Measurements from ENCODE around the gene ANKRD11. TPM values are rescaled to one million over a fixed set of nuclear protein-coding genes. Genes with fewer than 3 reads are reported as not detected.
"Not testable (repeated sequence)": the region's sequence is repeated elsewhere in the genome, so short reads cannot be mapped to it uniquely, and the experiment has no call there.

ANKRD11 gene
- total RNA-seq, 2 experiments from 2014 or later: 199 to 208 TPM

DNA sequence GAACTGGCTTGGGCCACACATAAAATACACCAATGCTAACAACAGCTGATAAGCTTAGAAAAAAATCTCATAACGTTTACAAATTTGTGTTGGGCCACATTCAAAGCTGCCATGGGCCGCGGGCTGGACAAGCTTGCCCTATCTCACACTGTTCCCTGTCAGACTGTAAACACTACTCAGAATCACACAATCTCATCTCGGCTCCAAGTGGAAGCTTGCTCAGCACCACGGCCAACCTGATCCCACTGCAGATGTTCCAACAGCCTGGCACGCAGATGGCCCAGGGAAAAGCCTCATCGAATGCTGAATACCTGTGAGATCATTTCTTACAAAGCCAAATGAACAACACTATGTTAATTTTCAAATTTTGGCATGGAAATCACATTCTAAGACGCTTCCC lies 125.8 kb downstream of the ANKRD11 start:
- CTCF ChIA-PET: no interaction called here
- peaks cover 94% of the 10 kb centered on the region for H3K4me1 Mint-ChIP-seq
- H3K27ac Mint-ChIP-seq: peak overlapping the region; percentile 83
- H3K4me3 Mint-ChIP-seq: no peak overlapping the region
- H3K36me3 Mint-ChIP-seq (ENCODE audit: low read depth): peaks cover 37% of the 10 kb centered on the region
- no peaks in the 10 kb centered on the region for H3K9me3 Mint-ChIP-seq
- DNase-seq: no peak
- POLR2A ChIA-PET: interaction anchor here (1.5 to 1.8 kb wide), 2 partner anchors 29 to 126 kb away, joined by 3 to 7 read pairs; partner anchors contain the start of gene ANKRD11
- no peaks in the 10 kb centered on the region for H3K27me3 Mint-ChIP-seq

DNA sequence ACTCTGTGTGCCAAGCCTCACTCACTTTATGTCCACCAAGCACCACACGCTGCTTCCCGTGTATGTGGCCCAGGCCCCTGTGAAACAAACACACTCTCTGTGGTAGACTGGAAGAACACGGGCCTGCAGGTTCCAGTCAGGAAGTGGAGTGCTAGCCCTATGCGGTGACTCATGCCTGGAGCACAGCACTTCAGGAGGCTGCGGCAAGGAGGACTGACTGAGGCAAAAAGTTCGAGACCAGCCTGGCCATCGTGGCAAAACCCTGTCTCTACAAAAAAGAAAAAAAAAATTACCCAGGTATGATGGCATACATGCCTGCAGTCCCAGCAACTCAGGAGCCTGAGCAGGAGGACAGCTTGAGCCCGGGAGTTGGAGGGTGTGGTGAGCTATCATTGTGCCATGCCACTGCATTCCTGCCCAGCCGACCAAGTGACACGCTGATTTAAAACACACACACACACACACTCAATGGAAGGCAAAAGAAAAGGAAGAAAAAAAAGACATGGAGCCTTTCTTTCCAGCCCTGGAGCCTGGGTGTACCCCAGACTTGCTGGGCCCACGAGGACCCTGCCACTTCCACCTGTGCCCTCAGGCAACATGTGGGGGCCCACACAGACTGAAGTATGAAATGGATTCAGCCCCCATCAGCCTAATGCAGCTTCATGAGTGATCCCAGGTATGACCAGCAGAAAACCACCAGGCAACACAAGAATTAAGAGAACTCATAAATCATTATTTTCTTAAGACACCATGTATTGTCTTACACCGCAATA lies 126.6 kb downstream of the ANKRD11 start:
- peak; percentile 63 for DNase-seq
- Mint-ChIP-seq H3K4me3 (peak overlapping the region; percentile 45), H3K27me3 (no peaks in the 10 kb centered on the region), H3K9me3 (no peaks in the 10 kb centered on the region), H3K27ac (peak overlapping the region; percentile 83), H3K36me3 (ENCODE audit: low read depth) (peaks cover 38% of the 10 kb centered on the region), H3K4me1 (peaks cover 94% of the 10 kb centered on the region)
- ChIA-PET POLR2A (interaction anchor here (1.5 to 1.8 kb wide), 2 partner anchors 28 to 127 kb away, joined by 3 to 7 read pairs; partner anchors contain the start of gene ANKRD11), CTCF (no interaction called here)

- Mint-ChIP-seq H3K27ac (peak overlapping the region; percentile 94), H3K4me1 (peaks cover 96% of the 10 kb centered on the region), H3K36me3 (ENCODE audit: low read depth) (peaks cover 33% of the 10 kb centered on the region)
- POLR2A ChIA-PET: interaction anchor here (1.0 to 5.3 kb wide), 5 partner anchors 12 to 145 kb away, joined by 3 to 26 read pairs (median 3); partner anchors contain the start of gene SPG7
- not testable (repeated sequence) for DNase-seq, H3K9me3 Mint-ChIP-seq, H3K4me3 Mint-ChIP-seq, H3K27me3 Mint-ChIP-seq
- CTCF ChIA-PET: interaction anchor here (1.3 kb wide), 1 partner anchor 126 kb away, joined by 4 read pairs; no protein-coding TSS in a partner anchor
Measured at GRCh38 chr16:89362540-89363223, 127.7 kb downstream of the ANKRD11 start.

DNA sequence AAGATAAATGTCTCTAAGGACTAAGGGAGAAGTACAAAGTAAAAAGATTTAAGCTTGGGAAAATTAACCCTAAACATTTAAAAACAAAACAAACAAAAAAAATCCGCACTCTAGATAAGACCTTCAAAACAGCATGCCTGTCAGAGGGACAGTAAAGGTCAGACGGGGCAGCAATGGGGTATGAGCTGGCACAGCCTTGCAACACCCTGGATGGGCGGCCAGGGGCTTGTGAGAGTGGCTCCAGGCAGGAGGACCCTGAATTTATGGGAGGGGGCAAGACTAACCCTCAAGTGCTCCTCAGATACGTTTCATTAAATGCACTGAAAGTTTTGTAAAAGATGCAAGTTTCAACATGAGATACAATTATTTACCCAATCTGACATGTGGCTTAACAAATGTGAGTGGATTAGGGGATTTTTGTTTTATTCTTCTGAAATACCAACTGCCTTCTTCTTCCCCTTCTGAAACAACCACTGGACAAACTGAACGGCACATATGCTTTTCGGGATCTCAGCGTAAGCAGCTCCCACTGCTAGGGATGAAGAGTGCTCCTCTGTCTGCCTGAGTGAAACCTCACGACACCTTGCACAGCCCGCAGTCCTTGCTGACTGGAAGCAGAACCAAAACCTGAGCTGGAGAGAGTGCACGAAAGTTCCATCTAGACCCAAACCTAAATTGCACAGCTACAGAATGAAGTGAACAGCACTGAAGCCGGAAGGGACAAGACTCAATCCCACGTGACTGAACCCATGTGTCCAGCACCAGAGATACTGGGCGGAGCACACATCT lies 128.4 kb downstream of the ANKRD11 start:
- CTCF ChIA-PET: interaction anchor here (0.7 to 1.3 kb wide), 3 partner anchors 68 to 147 kb away, joined by 3 to 4 read pairs (median 3); no protein-coding TSS in a partner anchor
- Mint-ChIP-seq H3K27ac (peak overlapping the region; percentile 94), H3K27me3 (no peaks in the 10 kb centered on the region), H3K4me3 (peak overlapping the region; percentile 65), H3K36me3 (ENCODE audit: low read depth) (peaks cover 35% of the 10 kb centered on the region), H3K9me3 (no peaks in the 10 kb centered on the region), H3K4me1 (peaks cover 99% of the 10 kb centered on the region)
- peak; percentile 39 for DNase-seq
- POLR2A ChIA-PET: interaction anchor here (0.8 to 5.3 kb wide), 10 partner anchors 8 to 146 kb away, joined by 3 to 26 read pairs (median 3); partner anchors contain the start of gene SPG7

- Mint-ChIP-seq H3K27me3 (no peaks in the 10 kb centered on the region), H3K36me3 (ENCODE audit: low read depth) (peaks cover 35% of the 10 kb centered on the region), H3K4me1 (peaks cover 96% of the 10 kb centered on the region), H3K27ac (peak overlapping the region; percentile 94), H3K9me3 (no peaks in the 10 kb centered on the region), H3K4me3 (peak overlapping the region; percentile 65)
- DNase-seq: peak; percentile 89
- ChIA-PET POLR2A (interaction anchor here (0.8 to 5.3 kb wide), 9 partner anchors 9 to 147 kb away, joined by 3 to 26 read pairs (median 4); partner anchors contain the start of gene SPG7), CTCF (interaction anchor here (0.9 kb wide), 1 partner anchor 148 kb away, joined by 3 read pairs; no protein-coding TSS in a partner anchor)
Measured at GRCh38 chr16:89360760-89361435, 129.5 kb downstream of the ANKRD11 start.

- no peaks in the 10 kb centered on the region for H3K27me3 Mint-ChIP-seq
- CTCF ChIA-PET: interaction anchor here (1.0 to 1.2 kb wide), 2 partner anchors 12 to 14 kb away, joined by 3 read pairs; no protein-coding TSS in a partner anchor
- peak overlapping the region; percentile 69 for H3K4me3 Mint-ChIP-seq
- H3K9me3 Mint-ChIP-seq: no peaks in the 10 kb centered on the region
- no peak for DNase-seq
- peaks cover 94% of the 10 kb centered on the region for H3K4me1 Mint-ChIP-seq
- peaks cover 42% of the 10 kb centered on the region for H3K36me3 Mint-ChIP-seq (ENCODE audit: low read depth)
- H3K27ac Mint-ChIP-seq: peak overlapping the region; percentile 94
- POLR2A ChIA-PET: interaction anchor here (0.7 to 5.3 kb wide), 2 partner anchors 45 to 148 kb away, joined by 3 to 26 read pairs; partner anchors contain the start of gene SPG7
Measured at GRCh38 chr16:89359264-89360147, 130.9 kb downstream of the ANKRD11 start.

- DNase-seq: peak; percentile 80
Measured at GRCh38 chr16:89358030-89359005, 132.0 kb downstream of the ANKRD11 start.

DNA sequence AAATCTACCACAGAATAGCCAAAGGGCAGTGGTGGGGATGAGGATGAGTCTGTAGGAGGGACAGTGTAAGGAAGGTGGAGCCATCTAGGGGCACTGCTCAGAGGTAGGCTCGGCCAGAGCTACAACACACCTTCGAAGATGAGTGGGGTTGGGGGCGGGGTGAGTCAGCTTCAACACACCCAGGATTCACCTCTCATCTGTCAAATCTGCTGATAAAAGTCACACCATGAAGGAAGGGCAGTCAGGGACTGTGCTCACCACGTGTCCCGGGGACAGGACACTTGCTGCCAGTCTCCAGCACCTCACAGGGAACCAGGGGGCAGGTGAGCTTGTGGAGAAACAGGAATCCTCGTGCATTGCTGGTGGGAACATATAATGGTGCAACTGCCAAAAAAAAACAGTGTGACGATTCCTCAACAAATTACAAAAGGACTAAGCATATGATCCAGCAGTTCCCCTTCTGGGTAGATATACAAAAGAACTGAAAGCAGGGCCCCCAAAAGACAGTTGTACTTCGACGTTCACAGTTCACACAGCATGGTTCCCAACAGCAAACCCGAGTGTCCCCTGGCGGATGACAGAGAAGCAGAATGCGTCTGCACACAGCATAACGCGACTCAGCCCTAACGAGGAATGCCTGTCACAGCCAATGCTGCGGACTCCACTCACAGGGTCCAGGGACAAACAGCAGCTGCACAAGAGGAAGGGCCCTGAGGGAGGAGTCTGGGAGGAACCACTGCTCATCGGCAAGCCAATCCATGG lies 133.1 kb downstream of the ANKRD11 start:
- DNase-seq: peak; percentile 41
- H3K4me3 Mint-ChIP-seq: peak overlapping the region; percentile 30
- H3K36me3 Mint-ChIP-seq (ENCODE audit: low read depth): peaks cover 52% of the 10 kb centered on the region
- ChIA-PET POLR2A (interaction anchor here (0.8 to 5.3 kb wide), 7 partner anchors 28 to 151 kb away, joined by 3 to 26 read pairs (median 5); partner anchors contain the start of gene SPG7), CTCF (interaction anchor here (0.7 to 1.1 kb wide), 2 partner anchors 28 to 432 kb away, joined by 3 to 4 read pairs; no protein-coding TSS in a partner anchor)
- H3K27me3 Mint-ChIP-seq: no peaks in the 10 kb centered on the region
- H3K9me3 Mint-ChIP-seq: no peaks in the 10 kb centered on the region
- H3K27ac Mint-ChIP-seq: peak overlapping the region; percentile 94
- peaks cover 86% of the 10 kb centered on the region for H3K4me1 Mint-ChIP-seq

More at GRCh38 chr16:89358030-89359005, 132.0 kb downstream of the ANKRD11 start:
- no peaks in the 10 kb centered on the region for H3K27me3 Mint-ChIP-seq
- peaks cover 91% of the 10 kb centered on the region for H3K4me1 Mint-ChIP-seq
- H3K4me3 Mint-ChIP-seq: peak overlapping the region; percentile 69
- ChIA-PET POLR2A (interaction anchor here (0.7 to 5.3 kb wide), 11 partner anchors 13 to 149 kb away, joined by 3 to 26 read pairs (median 4); partner anchors contain the start of gene SPG7), CTCF (interaction anchor here (0.6 to 1.1 kb wide), 6 partner anchors 10 to 149 kb away, joined by 3 to 4 read pairs (median 3); partner anchors contain the start of gene SPG7)
- H3K9me3 Mint-ChIP-seq: no peaks in the 10 kb centered on the region
- H3K36me3 Mint-ChIP-seq (ENCODE audit: low read depth): peaks cover 48% of the 10 kb centered on the region
- peak overlapping the region; percentile 94 for H3K27ac Mint-ChIP-seq

GRCh38 chr16:89355686-89356085 lies 134.7 kb downstream of the ANKRD11 start:
- no peak overlapping the region for H3K27ac Mint-ChIP-seq
- no peak for DNase-seq
- POLR2A ChIA-PET: no interaction called here

More at GRCh38 chr16:89355686-89356085, 134.7 kb downstream of the ANKRD11 start:
- Mint-ChIP-seq H3K4me3 (no peak overlapping the region), H3K4me1 (peaks cover 83% of the 10 kb centered on the region), H3K27me3 (no peaks in the 10 kb centered on the region), H3K9me3 (no peaks in the 10 kb centered on the region), H3K36me3 (ENCODE audit: low read depth) (peaks cover 55% of the 10 kb centered on the region)
- CTCF ChIA-PET: no interaction called here

All from activated CD4-positive, alpha-beta memory T cell treated with anti-CD3 and anti-CD28 coated beads, Interleukin-2, amount 10 ng/mL, durations not matched to agents 7 days and 5 days (primary cell).